GM12878 (cell line): Measurements from ENCODE around the gene CXorf38. TPM values are rescaled to one million over a fixed set of nuclear protein-coding genes. Genes with fewer than 3 reads are reported as not detected.
A peak's percentile ranks its signal among the peaks of the same experiment; 100 is the strongest.

Experiments
- ATAC-seq: fragments of 200-7000 bp; cut with Tn5 transposase; 3 replicates; pipeline ENCODE4 v1.9.1; 2020; ENCODE audit warnings: mild to moderate bottlenecking, moderate library complexity
- BruUV-seq: library from RNA; stranded (reverse); fragments of 400-500 nt; replicated peaks from 2 replicates; lab custom pipeline; 2021; lab: Mats Ljungman, UMichigan
- CTCF ChIA-PET: fragments of 300-600 bp; sonication (Branson Sonifier 250); formaldehyde crosslinking; extraction: SDS; loops from one replicate; lab custom pipeline; 2021; ENCODE audit warnings: inconsistent platforms; lab: Yijun Ruan, JAX
- POLR2A ChIA-PET: fragments of 350-600 bp; formaldehyde crosslinking; extraction: SDS; loops from one replicate; lab custom pipeline; 2021; ENCODE audit warnings: inconsistent platforms; lab: Charles Lee
- RAD21 ChIA-PET: fragments of 300-600 bp; sonication (Branson Sonifier 250); formaldehyde crosslinking; loops from one replicate; lab custom pipeline; 2023; ENCODE audit warnings: antibody characterized with exemption; ENCODE audit not compliant: unreplicated experiment; lab: Charles Lee
- SMC1A ChIA-PET: fragments of 300-600 bp; sonication (Branson Sonifier 250); formaldehyde crosslinking; loops from one replicate; lab custom pipeline; 2023; ENCODE audit not compliant: unreplicated experiment, uncharacterized antibody; lab: Charles Lee
- DNase-seq: peaks from one replicate; pipeline ENCODE4 v3.0.0-alpha.2; 2011; ENCODE audit warnings: low read depth, low spot score
- FAIRE-seq: peaks from 3 replicates; lab custom pipeline; 2011; peaks lifted over from hg19 to GRCh38; lab: Jason Lieb, UNC
- H2AFZ ChIP-seq: 2 replicates; pipeline ENCODE4 v1.6.0; 2011; ENCODE audit warnings: low read depth, low read length, control low read depth; ENCODE audit not compliant: control insufficient read depth
- H3K27ac ChIP-seq: 2 replicates; pipeline ENCODE4 v1.5.1; 2011; ENCODE audit warnings: control low read depth; ENCODE audit not compliant: control insufficient read depth, insufficient read depth
- H3K27me3 ChIP-seq, 2 experiments: replicated peaks in 1 of 2; 2 replicates each; pipeline versions ENCODE4 v1.6.0 to v1.6.1; 2011; ENCODE audit warnings: low read length in 1 of 2; ENCODE audit not compliant: control insufficient read depth in 2 of 2, insufficient read depth in 2 of 2
- H3K36me3 ChIP-seq, 2 experiments: 2 replicates each; pipeline ENCODE4 v1.5.1; 2011; ENCODE audit warnings: low read length in 1 of 2; ENCODE audit not compliant: control insufficient read depth in 2 of 2, insufficient read depth in 2 of 2
- H3K4me1 ChIP-seq: 2 replicates; pipeline ENCODE4 v1.6.1; 2011; ENCODE audit warnings: mild to moderate bottlenecking, low read length, moderate library complexity, mixed read lengths; ENCODE audit not compliant: control insufficient read depth, insufficient read depth
- H3K4me2 ChIP-seq: 2 replicates; pipeline ENCODE4 v1.6.0; 2011; ENCODE audit warnings: control low read depth; ENCODE audit not compliant: control insufficient read depth, insufficient read depth
- H3K4me3 ChIP-seq: fragments of 200-600 bp; sonication (generic); 2 replicates; pipeline ENCODE4 v1.5.1; 2016
- H3K79me2 ChIP-seq: 2 replicates; pipeline ENCODE4 v1.6.0; 2011; ENCODE audit warnings: low read length; ENCODE audit not compliant: control insufficient read depth, insufficient read depth
- H3K9ac ChIP-seq: 2 replicates; pipeline ENCODE4 v1.8.0; 2011; ENCODE audit warnings: low read length, control low read depth, mixed read lengths; ENCODE audit not compliant: control insufficient read depth, insufficient read depth
- H3K9me3 ChIP-seq: replicated peaks from 3 replicates; pipeline ENCODE4 v1.5.1; 2011; ENCODE audit warnings: mild to moderate bottlenecking, low read length; ENCODE audit not compliant: control insufficient read depth, insufficient read depth
- H4K20me1 ChIP-seq: 2 replicates; pipeline ENCODE4 v1.6.0; 2011; ENCODE audit not compliant: control insufficient read depth, insufficient read depth
- CBX5 ChIP-seq: sonication (generic); IDR thresholded peaks from 2 replicates; pipeline ENCODE4 v1.6.1; 2016; ENCODE audit warnings: low read depth, moderate library complexity, mild to moderate bottlenecking, inconsistent platforms
- EP300 ChIP-seq, 2 experiments: fragments of 150-350 bp in 1 of 2; IDR thresholded peaks; 2 replicates each; pipeline ENCODE4 v1.6.1; 2011 to 2012; ENCODE audit warnings: low read depth in 2 of 2, low read length in 2 of 2, borderline replicate concordance in 1 of 2, improper control_type of control experiment in 1 of 2, inconsistent platforms in 1 of 2; ENCODE audit not compliant: control insufficient read depth in 1 of 2
- NBN ChIP-seq: fragments of 450-650 bp; IDR thresholded peaks from 2 replicates; pipeline ENCODE4 v1.6.1; 2016
- RAD51 ChIP-seq: fragments of 450-650 bp; IDR thresholded peaks from 2 replicates; pipeline ENCODE4 v1.6.1; 2016; ENCODE audit warnings: moderate library complexity, mild to moderate bottlenecking, inconsistent platforms
- WGBS: methylation state at CpG from one replicate; pipeline ENCODE4 v1.1.6; 2016; ENCODE audit warnings: low lambda C conversion rate; ENCODE audit not compliant: insufficient replicate concordance, insufficient coverage; ENCODE audit errors: missing lambda C conversion rate; 5-methylcytosine and 5-hydroxymethylcytosine counted together
- in situ Hi-C: fragments of 300-500 bp; cut with MboI; formaldehyde crosslinking; loops from 9 replicates; pipeline ENCODE4 v1.14.3; 2018; ENCODE audit warnings: mixed read lengths
- intact Hi-C: fragments of 100-400 bp; cut with micrococcal nuclease; formaldehyde crosslinking; loops from one replicate; pipeline ENCODE4 v1.14.2; 2022; ENCODE audit not compliant: unreplicated experiment
- polyA plus RNA-seq, 11 experiments: library from polyadenylated mRNA; depleted of rRNA in 4 of 11; unstranded in 6 of 11; stranded (reverse) in 5 of 11; fragments of >200 nt; fragmentation: Nextera tagmentation in 4 of 11; fragmentation: Illumina TruSeq in 1 of 11; extraction: Ambion mirVana in 4 of 11; extraction: Trizol in 1 of 11; gene quantifications; 1 replicate in 1 of 11; 2 replicates in 10 of 11; pipeline versions ENCODE4 v1.2.1 to v1.2.3, GENCODE V29; 2011 to 2016; ENCODE audit warnings: inconsistent platforms in 2 of 11, missing spikeins in 2 of 11, low read depth in 1 of 11
- total RNA-seq, 4 experiments: library from RNA; depleted of rRNA in 3 of 4; stranded (reverse); fragments of >200 nt in 3 of 4; fragmentation: Illumina TruSeq in 1 of 4; extraction: Trizol in 1 of 4; gene quantifications; 2 replicates each; pipeline versions ENCODE4 v1.2.1 to v1.2.3, GENCODE V29; 2013 to 2021
- TF ChIP-seq, protein P1 (sequence below), 3 experiments: IDR thresholded peaks in 2 of 3; conservative IDR thresholded peaks in 1 of 3; 2 replicates each; pipeline ENCODE4 v1.5.1; 2011; ENCODE audit warnings: low read depth in 3 of 3, low read length in 3 of 3, mild to moderate bottlenecking in 3 of 3, control low read depth in 2 of 3, moderate library complexity in 2 of 3, inconsistent platforms in 1 of 3, mixed read lengths in 1 of 3; ENCODE audit not compliant: control insufficient read depth in 2 of 3, insufficient read depth in 1 of 3; ENCODE audit errors: extremely low read depth in 1 of 3

CXorf38 gene
- total and polyA plus RNA-seq, 10 of the 15 experiments (the other 5 are each of a cell fraction or from before 2014, with no cell fraction given) = 2.2 to 50.1 (median 18.8) TPM

DNA sequence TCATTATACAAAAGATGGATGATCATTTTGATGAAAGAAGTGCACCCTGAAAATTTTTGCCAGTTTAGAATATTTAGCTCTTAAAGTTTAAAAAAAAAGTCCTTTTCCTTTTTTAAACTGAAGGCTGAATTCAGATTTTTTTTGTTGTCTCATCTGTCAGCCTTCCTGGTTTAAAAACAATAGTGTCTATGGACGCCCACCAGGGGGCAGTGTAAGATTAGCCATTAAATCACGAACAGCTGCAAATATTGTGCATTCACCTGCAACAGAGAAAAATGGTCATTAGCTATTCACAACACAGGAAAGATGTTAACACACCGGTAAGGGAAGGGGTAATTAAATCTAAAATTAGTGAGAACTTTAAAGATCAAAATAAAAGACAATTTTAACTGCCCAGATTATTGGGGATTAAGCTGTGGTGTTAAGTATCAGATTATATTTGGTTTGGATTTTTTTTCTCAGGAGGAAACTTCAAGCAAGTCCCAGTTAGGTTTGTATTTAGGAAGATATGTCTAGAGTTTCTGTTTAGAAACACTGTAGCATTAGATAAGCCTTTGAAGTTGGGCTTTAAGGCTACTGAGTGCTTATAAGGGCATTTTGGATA, 4.4 kb upstream of the CXorf38 start (continued):
- no peak for TF ChIP-seq EP300 (IDR thresholded peaks at IDR 0.05; ENCODE audit: borderline replicate concordance in 1 of 2, control insufficient read depth in 1 of 2, low read depth in 2 of 2, low read length in 2 of 2)

DNA sequence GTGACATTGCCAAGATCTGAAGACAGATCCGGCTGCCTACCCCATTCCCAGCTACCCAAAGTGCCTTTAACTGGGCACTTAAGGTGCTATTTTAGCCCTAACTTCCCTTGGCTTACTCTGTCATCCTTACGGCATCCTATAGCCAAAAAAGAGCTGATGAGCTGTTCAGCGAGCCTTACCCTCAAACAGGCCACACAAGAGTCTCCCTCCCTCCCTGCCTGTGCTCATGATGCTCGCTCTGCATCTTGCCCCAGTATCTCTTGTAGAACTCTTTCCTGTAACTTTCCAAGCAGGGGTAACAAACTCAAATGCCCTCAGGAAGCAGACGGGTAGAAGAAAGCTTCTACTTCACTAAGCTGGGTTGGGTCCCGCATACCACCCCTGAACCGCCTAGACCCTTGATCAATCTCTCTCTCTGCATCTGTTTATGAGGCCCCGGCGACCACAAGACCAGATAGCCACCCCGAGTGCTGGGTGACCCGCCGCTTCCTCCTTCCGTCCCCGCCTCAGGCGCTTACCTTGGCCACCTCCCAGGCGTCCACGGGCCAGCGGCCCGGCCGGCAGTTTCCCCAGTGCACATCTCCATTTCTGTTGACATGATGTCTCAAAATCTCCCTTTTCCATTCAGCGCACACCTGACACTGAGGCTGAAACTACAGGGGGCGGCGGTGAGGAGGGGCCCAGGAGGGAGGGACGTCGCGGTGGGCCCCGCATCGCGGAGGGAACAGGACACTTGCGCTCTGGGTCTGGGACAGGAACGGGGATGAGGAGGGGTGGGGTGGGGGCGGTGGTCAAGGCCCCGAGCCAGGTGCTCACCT, 663 bp downstream of the CXorf38 start:
- intact Hi-C loops = loop anchor here (2.0 to 10.0 kb wide), 5 partner anchors 74 to 686 kb away; partner anchors contain the start of gene DDX3X
- H3K27ac ChIP-seq = peak overlapping the region; percentile 70
- no peak for DNase-seq
- ChIA-PET RAD21 (interaction anchor here (0.6 to 1.8 kb wide), 6 partner anchors 26 to 790 kb away, joined by 3 to 10 read pairs (median 3); no protein-coding TSS in a partner anchor), CTCF (interaction anchor here (1.0 to 4.5 kb wide), 5 partner anchors 102 to 608 kb away, joined by 3 to 39 read pairs (median 4); no protein-coding TSS in a partner anchor), POLR2A (interaction anchor here (0.6 to 1.3 kb wide), 2 partner anchors 66 to 67 kb away, joined by 3 to 5 read pairs; partner anchors contain the start of gene ATP6AP2), SMC1A (interaction anchor here (0.9 to 1.7 kb wide), 2 partner anchors 102 to 534 kb away, joined by 4 to 6 read pairs; no protein-coding TSS in a partner anchor)
- ATAC-seq = peak; percentile 58
- in situ Hi-C loops = loop anchor here (10.0 kb wide), 2 partner anchors 468 to 688 kb away; partner anchors contain the start of gene DDX3X
- H3K9me3 ChIP-seq = no peaks in the 10 kb centered on the region
- H3K79me2 ChIP-seq = peaks cover 42% of the 10 kb centered on the region
- peak overlapping the region; percentile 91 for H3K4me3 ChIP-seq
- WGBS = 6% methylated on average over 31 of the region's 33 CpGs
- TF ChIP-seq NBN (peak; percentile 18; the same call in 1 of the 2 replicates), RAD51 (no peak), CBX5 (no peak)
- TF ChIP-seq, protein P1, sequence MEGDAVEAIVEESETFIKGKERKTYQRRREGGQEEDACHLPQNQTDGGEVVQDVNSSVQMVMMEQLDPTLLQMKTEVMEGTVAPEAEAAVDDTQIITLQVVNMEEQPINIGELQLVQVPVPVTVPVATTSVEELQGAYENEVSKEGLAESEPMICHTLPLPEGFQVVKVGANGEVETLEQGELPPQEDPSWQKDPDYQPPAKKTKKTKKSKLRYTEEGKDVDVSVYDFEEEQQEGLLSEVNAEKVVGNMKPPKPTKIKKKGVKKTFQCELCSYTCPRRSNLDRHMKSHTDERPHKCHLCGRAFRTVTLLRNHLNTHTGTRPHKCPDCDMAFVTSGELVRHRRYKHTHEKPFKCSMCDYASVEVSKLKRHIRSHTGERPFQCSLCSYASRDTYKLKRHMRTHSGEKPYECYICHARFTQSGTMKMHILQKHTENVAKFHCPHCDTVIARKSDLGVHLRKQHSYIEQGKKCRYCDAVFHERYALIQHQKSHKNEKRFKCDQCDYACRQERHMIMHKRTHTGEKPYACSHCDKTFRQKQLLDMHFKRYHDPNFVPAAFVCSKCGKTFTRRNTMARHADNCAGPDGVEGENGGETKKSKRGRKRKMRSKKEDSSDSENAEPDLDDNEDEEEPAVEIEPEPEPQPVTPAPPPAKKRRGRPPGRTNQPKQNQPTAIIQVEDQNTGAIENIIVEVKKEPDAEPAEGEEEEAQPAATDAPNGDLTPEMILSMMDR (IDR thresholded peaks at IDR 0.05 in 2 of 3, conservative IDR thresholded peaks at IDR 0.05 in 1 of 3; ENCODE audit: control insufficient read depth in 2 of 3, extremely low read depth in 1 of 3, insufficient read depth in 1 of 3, low read depth in 3 of 3, low read length in 3 of 3) = 0 out of 6 replicates have a peak, but pooled peaks of 1 of the 3 experiments have one; percentile 0
- H3K36me3 ChIP-seq = no peaks in the 10 kb centered on the region
- TSS peak; percentile 53 for BruUV-seq
- no peak for FAIRE-seq
- peak overlapping the region; percentile 88 for H3K4me2 ChIP-seq
- peak overlapping the region; percentile 70 for H2AFZ ChIP-seq
- peaks cover 3% of the 10 kb centered on the region for H4K20me1 ChIP-seq
- no peaks in the 10 kb centered on the region for H3K27me3 ChIP-seq
- H3K4me1 ChIP-seq = no peaks in the 10 kb centered on the region
- peak overlapping the region; percentile 79 for H3K9ac ChIP-seq
